D341Med (cell line): ENCODE data around the gene CSNK1E.

Experiments
- DNase-seq: peaks from one replicate; pipeline ENCODE4 v3.0.0; 2012; ENCODE audit warnings: low spot score

The CSNK1E gene

DNA sequence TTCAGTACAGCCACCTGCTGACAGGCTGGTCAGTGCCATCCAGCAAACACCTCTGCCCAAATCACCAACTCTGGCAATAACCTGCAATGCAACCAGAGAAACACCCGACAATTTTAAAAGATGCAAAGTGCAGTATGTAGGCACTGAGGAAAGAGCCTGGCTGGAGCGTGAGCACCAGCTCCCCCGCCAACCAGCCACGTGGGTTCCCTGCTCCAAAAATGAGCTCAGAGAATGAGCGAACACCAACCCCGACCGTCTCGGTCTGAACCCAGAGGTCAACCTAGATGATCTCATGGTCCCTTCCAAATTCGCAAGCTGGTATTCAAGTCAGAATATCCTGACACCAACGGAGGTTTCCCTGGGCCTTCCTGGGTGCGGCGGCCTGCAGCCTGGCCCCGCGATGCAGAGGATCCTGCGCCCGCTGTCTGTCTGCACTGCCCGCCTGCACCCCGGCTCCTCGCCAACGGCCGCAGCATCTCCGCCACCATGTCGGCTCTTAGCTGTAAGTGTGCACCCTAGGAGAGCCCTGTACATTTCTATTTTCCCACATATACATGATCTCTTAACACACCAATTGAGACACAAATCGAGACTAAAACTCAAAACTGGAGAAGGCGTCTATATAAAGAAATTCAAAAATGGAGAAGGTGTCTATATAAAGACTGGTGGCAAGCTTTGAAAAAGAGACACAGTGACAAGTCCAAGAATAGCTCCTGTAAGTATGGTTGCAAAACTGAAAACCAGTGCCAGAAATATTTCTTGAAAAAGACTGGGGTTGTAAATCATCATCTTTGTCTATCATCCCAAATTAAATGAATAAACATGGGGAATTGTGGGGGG is 67.2 kb downstream of the CSNK1E start:
- no peak for DNase-seq

DNA sequence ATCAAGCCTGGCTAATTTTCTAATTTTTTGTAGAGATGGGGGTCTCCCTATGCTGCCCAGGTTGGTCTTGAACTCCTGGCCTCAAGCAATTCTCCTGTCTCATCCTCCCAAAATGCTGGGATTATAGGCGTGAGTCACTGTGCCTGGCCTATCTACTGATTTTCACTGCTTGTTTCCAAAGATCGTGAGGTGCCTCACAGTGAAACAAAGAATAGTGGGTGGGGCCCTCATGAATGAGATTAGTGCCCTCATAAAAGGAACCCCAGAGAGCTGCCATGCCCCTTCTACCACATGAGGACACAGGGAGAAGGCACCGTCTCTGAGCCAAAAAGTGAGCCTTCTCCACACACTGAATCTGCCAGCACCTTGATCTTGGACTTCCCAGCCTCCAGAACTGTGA is 67.9 kb downstream of the CSNK1E start:
- no peak for DNase-seq

DNA sequence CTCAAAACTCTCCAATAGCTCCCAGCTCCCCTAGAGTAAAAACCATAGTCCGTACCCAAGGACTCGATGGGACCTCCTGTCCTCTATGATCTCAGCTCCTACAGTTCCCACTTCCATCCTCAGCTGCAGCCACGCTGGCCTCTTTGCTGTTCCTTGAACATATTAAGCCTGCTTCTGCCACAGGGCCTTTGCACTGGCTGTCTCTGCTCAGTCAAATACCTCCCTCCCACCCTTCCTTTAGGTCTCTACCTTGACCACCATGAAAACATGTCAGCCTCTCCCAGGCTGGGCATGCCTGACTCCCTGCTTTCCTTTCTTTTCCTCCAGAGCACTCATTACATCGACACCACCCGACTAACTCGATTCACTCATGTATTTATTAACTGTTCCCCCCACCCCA is 69.0 kb downstream of the CSNK1E start:
- DNase-seq = no peak

DNA sequence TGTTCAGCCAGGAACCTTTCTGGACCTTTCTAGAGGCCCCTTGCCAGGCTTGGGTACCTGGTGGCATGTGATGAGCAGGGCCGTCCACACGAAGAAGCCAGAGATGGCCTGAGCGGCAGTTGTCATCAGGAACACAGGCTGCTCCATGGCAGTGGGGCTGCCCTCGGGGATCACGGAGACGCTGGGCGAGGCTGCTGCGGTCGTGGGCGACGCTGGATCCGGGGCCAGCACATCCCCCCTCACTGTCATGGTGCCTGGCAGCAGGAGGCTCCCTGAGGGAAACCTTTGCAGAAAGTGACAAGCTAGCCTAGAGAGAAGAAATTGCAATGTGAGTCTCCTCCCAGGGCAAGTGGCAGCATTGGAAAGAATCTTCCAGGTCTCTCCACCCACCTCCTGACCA is 69.5 kb downstream of the CSNK1E start:
- no peak for DNase-seq

DNA sequence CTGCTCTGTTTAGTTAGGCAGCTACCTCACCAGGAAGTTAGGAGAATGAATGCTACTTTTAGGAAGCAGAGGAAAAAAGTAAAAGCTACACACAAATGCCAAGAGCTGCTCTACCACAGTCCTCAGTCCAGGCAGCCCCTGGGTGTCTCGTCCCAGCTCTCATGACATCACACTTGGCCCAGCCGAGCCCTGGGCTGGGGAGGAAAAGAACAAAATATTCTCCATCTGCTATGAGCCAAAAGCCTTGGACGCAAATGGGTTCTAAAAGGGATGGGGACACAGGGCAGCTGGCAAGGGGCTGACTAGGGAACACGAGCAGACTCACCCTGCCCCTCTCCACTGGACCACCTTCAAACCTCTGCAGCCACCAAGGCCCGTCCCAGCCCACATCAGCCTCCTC is 70.5 kb downstream of the CSNK1E start:
- no peak for DNase-seq

DNA sequence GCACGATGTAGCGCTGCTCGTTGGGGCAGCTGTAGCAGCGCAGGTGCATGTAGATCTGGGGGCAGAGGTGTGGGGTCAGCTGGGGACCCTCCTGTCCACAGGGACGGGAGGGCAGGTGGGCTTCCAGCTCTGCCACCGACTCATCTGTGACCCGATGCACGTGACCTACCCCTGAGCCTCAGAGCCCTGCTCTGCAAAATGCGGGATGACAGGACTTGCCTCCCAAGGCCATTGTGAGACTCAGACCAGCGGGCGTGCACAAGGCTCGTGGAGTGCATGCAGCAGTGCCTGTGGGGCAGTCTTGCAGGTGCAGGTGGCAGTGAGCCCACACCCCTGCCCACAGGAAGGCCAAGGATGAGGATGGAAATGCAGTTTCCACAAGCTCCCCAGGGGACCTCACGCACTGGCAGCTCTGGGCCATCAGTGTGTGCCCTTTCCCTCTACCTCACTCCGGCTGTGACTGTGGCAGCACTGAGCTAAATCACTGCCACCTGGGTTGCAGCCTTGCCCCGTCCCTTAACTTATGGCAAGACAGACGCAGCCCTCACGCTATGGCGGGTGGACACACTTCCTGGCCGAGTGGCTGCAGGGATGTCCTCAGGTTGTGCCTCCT is 71.1 kb downstream of the CSNK1E start:
- DNase-seq = no peak

DNA sequence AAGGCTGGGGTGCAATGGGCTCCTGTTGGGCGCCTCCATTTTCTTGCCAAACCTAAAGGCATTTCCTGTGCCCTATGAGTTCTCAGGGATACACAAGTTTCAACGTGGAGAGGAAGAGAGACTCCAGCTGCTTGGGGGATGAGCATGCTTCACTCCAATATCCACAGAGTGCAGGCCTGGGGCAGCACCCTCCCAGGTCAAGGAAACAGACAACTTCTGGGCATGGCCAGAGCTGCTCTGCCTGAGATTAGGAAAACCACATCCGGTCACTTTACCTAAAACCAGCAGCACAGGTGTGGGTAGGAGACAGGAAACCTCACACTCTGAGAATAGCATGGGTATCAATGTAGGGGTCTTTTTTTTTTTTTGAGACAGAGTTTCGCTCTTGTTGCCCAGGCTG is 73.1 kb downstream of the CSNK1E start:
- DNase-seq = no peak

DNA sequence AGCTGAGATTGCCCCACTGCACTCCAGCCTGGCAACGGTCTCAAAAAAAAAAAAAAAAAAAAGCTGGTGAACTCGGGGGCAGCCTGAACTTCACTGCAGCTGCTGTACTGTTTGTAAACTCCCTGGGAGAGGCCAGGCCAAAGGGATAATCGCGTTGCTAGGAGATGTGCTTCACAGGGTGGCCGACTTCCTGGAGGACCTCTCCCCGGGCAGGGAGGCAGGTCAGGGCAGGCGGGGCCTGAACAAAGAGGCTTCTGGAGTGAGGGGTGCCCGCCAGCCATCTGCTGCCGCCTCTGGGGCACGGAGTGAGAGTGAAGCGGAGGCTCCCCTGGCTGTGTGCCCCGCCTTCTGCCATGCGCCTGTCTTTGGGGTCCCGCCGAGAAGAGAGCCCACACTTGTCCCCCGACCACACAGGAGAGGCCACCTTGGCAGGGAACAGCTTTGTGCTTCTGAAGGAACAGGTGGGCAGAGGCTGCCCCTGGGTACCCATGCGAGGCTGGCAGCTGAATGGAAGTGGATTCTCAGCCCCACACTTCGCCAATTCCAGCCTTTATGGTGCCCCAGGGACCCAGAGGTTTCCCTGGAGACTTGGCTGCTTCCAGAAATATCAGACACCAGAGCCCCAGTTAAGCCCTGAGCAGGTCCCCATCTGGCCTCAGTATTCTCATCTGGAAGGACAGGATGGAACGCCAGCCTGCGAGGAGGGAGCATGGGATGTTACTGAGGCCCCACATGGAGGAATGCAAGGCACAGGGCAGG is 74.0 kb downstream of the CSNK1E start:
- DNase-seq = peak; percentile 89

DNA sequence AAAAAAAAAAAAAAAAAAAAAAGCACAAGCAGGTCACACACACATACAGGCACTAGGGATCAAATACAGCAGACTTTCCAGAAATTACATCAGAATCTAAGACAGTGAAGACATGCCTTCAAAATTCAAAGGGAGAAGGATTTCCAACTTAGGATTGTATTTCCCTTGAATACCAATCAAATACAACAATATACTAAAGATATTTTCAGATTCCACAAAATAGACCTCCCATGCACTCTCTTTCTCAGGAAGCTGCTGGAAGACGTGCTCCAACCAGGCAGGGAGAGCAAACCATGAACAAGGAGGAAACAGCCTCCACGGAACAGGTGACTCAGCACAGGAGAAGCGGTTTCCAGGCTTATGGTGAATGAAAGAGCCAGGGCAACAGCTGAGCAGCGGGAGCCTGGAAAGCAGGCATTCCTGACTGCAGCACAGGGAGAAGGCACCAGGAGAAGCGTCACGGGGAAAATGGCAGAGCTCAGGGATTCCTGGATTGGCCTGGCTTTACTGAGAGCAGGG is 76.4 kb downstream of the CSNK1E start:
- DNase-seq = no peak
